Fibroblast of mammary gland (primary cell): ENCODE results near the gene TMEM120A.

Experiments used
- DNase-seq: peaks from one replicate; pipeline ENCODE4 v3.0.0-alpha.2; 2010; ENCODE audit warnings: low read depth
- H3K4me3 ChIP-seq: 2 replicates; pipeline ENCODE4 v1.5.1; 2011; ENCODE audit warnings: low read depth, mild to moderate bottlenecking, low read length, moderate library complexity; ENCODE audit not compliant: control insufficient read depth
- CTCF ChIP-seq: conservative IDR thresholded peaks from 2 replicates; pipeline ENCODE4 v1.5.1; 2011; ENCODE audit warnings: low read depth, low read length, inconsistent platforms; ENCODE audit not compliant: control insufficient read depth, insufficient read depth

Gene TMEM120A

GRCh38 chr7:75938921-75939320 lies 55.5 kb downstream of the TMEM120A start:
- TF ChIP-seq CTCF = no peak
- H3K4me3 ChIP-seq = no peak overlapping the region
- no peak for DNase-seq

- DNase-seq = peak; percentile 99
- H3K4me3 ChIP-seq = no peak overlapping the region
- TF ChIP-seq CTCF = no peak
Measured at GRCh38 chr7:75937958-75938786, 56.2 kb downstream of the TMEM120A start.
